ENCODE measurements around the gene RBM24. TPM values are rescaled to one million over a fixed set of nuclear protein-coding genes. Genes with fewer than 3 reads are reported as not detected.

RBM24 gene
- total and polyA plus RNA-seq, 2 of the 13 experiments (the other 11 are each of a cell fraction or from before 2014, with no cell fraction given): 1.5 to 14.2 TPM

GRCh38 chr6:17311595-17312311 lies 30.6 kb downstream of the RBM24 start (continued):
- TF ChIP-seq ZNF646 (CRISPR knock-in tag; IDR thresholded peaks at IDR 0.05): no peak
- no peak for TF ChIP-seq ZNF296 (CRISPR knock-in tag; conservative IDR thresholded peaks at IDR 0.05)
- TF ChIP-seq ZNF333 (CRISPR knock-in tag; IDR thresholded peaks at IDR 0.05; ENCODE audit: borderline replicate concordance): peak; percentile 54; the same call in 1 of the 2 replicates
- TF ChIP-seq ZNF878 (CRISPR knock-in tag; IDR thresholded peaks at IDR 0.05): peak; percentile 96
- no peak for TF ChIP-seq ZNF484 (CRISPR knock-in tag; IDR thresholded peaks at IDR 0.05; ENCODE audit: borderline replicate concordance, low read depth)
- no peak for TF ChIP-seq ZKSCAN1 (IDR thresholded peaks at IDR 0.05; ENCODE audit: low read length)
- TF ChIP-seq ZNF543 (CRISPR knock-in tag; IDR thresholded peaks at IDR 0.05): peak; percentile 54; the same call in 1 of the 2 replicates
- no peak; the same call in 1 of the 2 replicates for TF ChIP-seq ZNF280B (CRISPR knock-in tag; IDR thresholded peaks at IDR 0.05; ENCODE audit: borderline replicate concordance)
- TF ChIP-seq NFE2L2 (IDR thresholded peaks at IDR 0.05; ENCODE audit: low read length): peak; percentile 99
- TF ChIP-seq BORCS8-MEF2B (CRISPR knock-in tag; IDR thresholded peaks at IDR 0.05): peak; percentile 97
- TF ChIP-seq NR1H2 (CRISPR knock-in tag; IDR thresholded peaks at IDR 0.05; ENCODE audit: borderline replicate concordance, low read depth): no peak
- TF ChIP-seq ZNF7 (CRISPR knock-in tag; IDR thresholded peaks at IDR 0.05): no peak
- TF ChIP-seq ZBTB39 (CRISPR knock-in tag; IDR thresholded peaks at IDR 0.05): no peak
- peak; percentile 84 for TF ChIP-seq PHF21A (CRISPR knock-in tag; IDR thresholded peaks at IDR 0.05)
- TF ChIP-seq CENPT (CRISPR knock-in tag; IDR thresholded peaks at IDR 0.05; ENCODE audit: low read depth): 0 out of 2 replicates have a peak, but pooled peaks have one; percentile 53
- TF ChIP-seq MNT (IDR thresholded peaks at IDR 0.05): peak; percentile 59
- TF ChIP-seq ERF (CRISPR knock-in tag; IDR thresholded peaks at IDR 0.05): peak; percentile 94; the same call in 1 of the 2 replicates
- no peak for TF ChIP-seq ADNP (CRISPR knock-in tag; IDR thresholded peaks at IDR 0.05)
- no peak; the same call in 1 of the 2 replicates for TF ChIP-seq SSRP1 (CRISPR knock-in tag; IDR thresholded peaks at IDR 0.05)

All from HepG2 (cell line).